Naive thymus-derived CD4-positive, alpha-beta T cell (primary cell): ENCODE data around the gene PRSS21. TPM values are rescaled to one million over a fixed set of nuclear protein-coding genes. Genes with fewer than 3 reads are reported as not detected.
A peak's percentile ranks its signal among the peaks of the same experiment; 100 is the strongest.

ENCODE experiments used
- ATAC-seq: fragments of 150-1000 bp; cut with Tn5 transposase; 2 replicates; pipeline ENCODE4 v1.10.0; 2021; ENCODE audit warnings: mild to moderate bottlenecking, moderate library complexity
- CTCF ChIA-PET: fragments of 350-600 bp; sonication (Branson Sonifier 250); formaldehyde crosslinking; loops from one replicate; lab custom pipeline; 2021; ENCODE audit warnings: antibody characterized with exemption; lab: Charles Lee
- POLR2A ChIA-PET: fragments of 350-600 bp; sonication (Branson Sonifier 250); formaldehyde crosslinking; loops from one replicate; lab custom pipeline; 2021; ENCODE audit warnings: antibody characterized with exemption, inconsistent platforms; lab: Charles Lee
- DNase-seq, 9 donors: peaks; one replicate each; pipeline versions ENCODE4 v3.0.0 to v3.0.0-alpha.2; 2020 to 2022; ENCODE audit warnings: mixed read lengths in 1 of 9
- H3K27ac ChIP-seq: one replicate; pipeline ENCODE4 v1.7.0; 2013; ENCODE audit warnings: mild to moderate bottlenecking, low read depth, low read length, moderate library complexity
- H3K27me3 ChIP-seq, 2 donors: one replicate each; pipeline ENCODE4 v1.7.0; 2013; ENCODE audit warnings: low read length in 2 of 2, mild to moderate bottlenecking in 2 of 2, moderate library complexity in 2 of 2; ENCODE audit not compliant: control insufficient read depth in 2 of 2, insufficient read depth in 2 of 2
- H3K36me3 ChIP-seq, 3 experiments: 1 replicate in 2 of 3; 2 replicates in 1 of 3; pipeline ENCODE4 v1.7.0; 2013; ENCODE audit warnings: low read length in 3 of 3, mild to moderate bottlenecking in 3 of 3, moderate library complexity in 1 of 3; ENCODE audit not compliant: insufficient read depth in 3 of 3, control insufficient read depth in 2 of 3
- H3K4me1 ChIP-seq, 2 donors: one replicate each; pipeline ENCODE4 v1.7.0; 2013; ENCODE audit warnings: low read length in 2 of 2, mild to moderate bottlenecking in 2 of 2, moderate library complexity in 1 of 2; ENCODE audit not compliant: control insufficient read depth in 2 of 2, insufficient read depth in 2 of 2
- H3K4me3 ChIP-seq: 2 replicates; pipeline ENCODE4 v1.7.0; 2013; ENCODE audit warnings: mild to moderate bottlenecking, low read length
- H3K9me3 ChIP-seq, 3 experiments: 1 replicate in 2 of 3; 2 replicates in 1 of 3; pipeline ENCODE4 v1.7.0; 2013; ENCODE audit warnings: low read length in 3 of 3; ENCODE audit not compliant: control insufficient read depth in 2 of 3
- H3K27ac Mint-ChIP-seq, 9 donors: one replicate each; pipeline ENCODE4 v1.8.0; 2020 to 2022; ENCODE audit warnings: mixed read lengths in 9 of 9, mild to moderate bottlenecking in 8 of 9, moderate library complexity in 5 of 9, inconsistent platforms in 2 of 9
- H3K27me3 Mint-ChIP-seq, 5 donors: one replicate each; pipeline ENCODE4 v1.8.0; 2021 to 2022; ENCODE audit warnings: mixed read lengths in 5 of 5, mild to moderate bottlenecking in 1 of 5
- H3K36me3 Mint-ChIP-seq, 5 donors: one replicate each; pipeline ENCODE4 v1.8.0; 2020 to 2022; ENCODE audit warnings: mixed read lengths in 5 of 5, mild to moderate bottlenecking in 3 of 5, inconsistent platforms in 1 of 5
- H3K4me1 Mint-ChIP-seq, 7 donors: one replicate each; pipeline ENCODE4 v1.8.0; 2020 to 2022; ENCODE audit warnings: mixed read lengths in 7 of 7, mild to moderate bottlenecking in 3 of 7, inconsistent platforms in 1 of 7
- H3K4me3 Mint-ChIP-seq, 10 donors: one replicate each; pipeline ENCODE4 v1.8.0; 2020 to 2022; ENCODE audit warnings: mild to moderate bottlenecking in 10 of 10, mixed read lengths in 10 of 10, moderate library complexity in 6 of 10, inconsistent platforms in 2 of 10
- H3K9me3 Mint-ChIP-seq, 11 donors: one replicate each; pipeline ENCODE4 v1.8.0; 2020 to 2022; ENCODE audit warnings: mixed read lengths in 11 of 11, mild to moderate bottlenecking in 4 of 11, inconsistent platforms in 1 of 11, moderate library complexity in 1 of 11
- intact Hi-C, 2 donors: fragments of 100-400 bp; cut with micrococcal nuclease; formaldehyde crosslinking; loops; one replicate each; pipeline ENCODE4 v1.15.1; 2023
- polyA plus RNA-seq, 2 donors: library from polyadenylated mRNA; unstranded; fragments of 300-500 nt; fragmentation: Illumina TruSeq; gene quantifications; one replicate each; pipeline ENCODE4 v1.2.3, GENCODE V29; 2021
- total RNA-seq, 6 experiments: library from RNA in 5 of 6; stranded (reverse) in 5 of 6; gene quantifications; 1 replicate in 5 of 6; 2 replicates in 1 of 6; pipeline ENCODE4 v1.2.3 and lab custom pipeline; 2021 to 2026

Gene PRSS21
- total and polyA plus RNA-seq, 7 experiments from 2014 or later: 1.1 to 11.2 (median 1.8) TPM; not detected in 1

DNA sequence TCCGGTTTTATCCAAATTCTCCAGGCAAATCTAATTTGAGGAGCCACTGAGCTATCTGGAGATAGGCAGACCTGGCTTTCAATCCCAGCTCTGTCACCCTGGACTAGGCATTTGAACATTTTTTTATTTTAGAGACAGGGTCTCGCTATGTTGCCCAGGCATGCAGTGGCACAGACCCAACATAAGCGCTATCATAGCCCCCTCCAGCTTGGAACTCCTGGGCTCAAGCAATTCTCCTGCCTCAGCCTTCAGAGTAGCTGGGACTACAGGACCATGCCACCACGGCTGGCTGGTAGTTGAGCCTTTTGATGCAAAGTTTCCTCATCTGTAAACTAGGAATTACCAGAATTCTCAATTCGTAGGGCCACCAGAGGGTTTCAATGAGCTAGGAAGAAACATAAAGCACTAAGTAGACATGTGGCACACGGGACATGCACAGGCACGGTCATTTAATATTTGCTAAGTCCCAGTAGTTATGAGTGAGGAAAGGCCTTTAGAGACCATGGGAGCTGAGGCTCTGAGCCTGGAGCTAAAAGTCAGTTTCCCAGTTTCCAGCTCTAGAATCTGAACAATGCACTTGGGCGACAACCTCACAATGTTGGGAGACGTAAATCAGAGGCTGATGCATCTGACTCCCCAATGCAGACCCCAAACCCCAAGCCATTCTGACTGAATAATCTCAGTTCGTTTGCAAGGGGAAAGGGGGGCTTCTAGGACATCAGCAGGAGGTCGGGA lies 41.1 kb upstream of the PRSS21 start:
- DNase-seq (peak in 1 of 9 donors; percentile 3), ATAC-seq (no peak)
- ChIA-PET CTCF (no interaction called here), POLR2A (interaction anchor here (0.8 to 3.9 kb wide), 6 partner anchors 8 to 255 kb away, joined by 3 to 50 read pairs (median 4); partner anchors contain the start of gene SRRM2)
- Histone ChIP-seq H3K27ac (peak overlapping the region; percentile 86), H3K4me1 (peaks cover 19 to 24% of the 10 kb centered on the region in 2 donors), H3K4me3 (peak overlapping the region; percentile 72), H3K9me3 (no peaks in the 10 kb centered on the region), H3K27me3 (no peaks in the 10 kb centered on the region), H3K36me3 (peaks cover 5 to 51% (median 6%) of the 10 kb centered on the region in 3 experiments)
- H3K27ac Mint-ChIP-seq: peak overlapping the region; percentile 92 to 99 (median 95)
- H3K36me3 Mint-ChIP-seq: peaks cover 4 to 16% (median 9%) of the 10 kb centered on the region in 5 donors
- H3K4me3 Mint-ChIP-seq: peak overlapping the region; percentile 91 to 97 (median 94)
- intact Hi-C loops: loop anchor here (2.0 to 10.0 kb wide), 6 partner anchors 91 to 619 kb away; partner anchors contain the start of genes FLYWCH2 (in 1 of the 2), RNPS1 (in 1 of the 2), TRAF7 (in 1 of the 2) and ZNF213 (in 1 of the 2)
- peaks cover 0 to 2% (median 0%) of the 10 kb centered on the region in 11 donors for H3K9me3 Mint-ChIP-seq
- H3K4me1 Mint-ChIP-seq: peaks cover 20 to 57% (median 38%) of the 10 kb centered on the region in 7 donors
- no peaks in the 10 kb centered on the region for H3K27me3 Mint-ChIP-seq

DNA sequence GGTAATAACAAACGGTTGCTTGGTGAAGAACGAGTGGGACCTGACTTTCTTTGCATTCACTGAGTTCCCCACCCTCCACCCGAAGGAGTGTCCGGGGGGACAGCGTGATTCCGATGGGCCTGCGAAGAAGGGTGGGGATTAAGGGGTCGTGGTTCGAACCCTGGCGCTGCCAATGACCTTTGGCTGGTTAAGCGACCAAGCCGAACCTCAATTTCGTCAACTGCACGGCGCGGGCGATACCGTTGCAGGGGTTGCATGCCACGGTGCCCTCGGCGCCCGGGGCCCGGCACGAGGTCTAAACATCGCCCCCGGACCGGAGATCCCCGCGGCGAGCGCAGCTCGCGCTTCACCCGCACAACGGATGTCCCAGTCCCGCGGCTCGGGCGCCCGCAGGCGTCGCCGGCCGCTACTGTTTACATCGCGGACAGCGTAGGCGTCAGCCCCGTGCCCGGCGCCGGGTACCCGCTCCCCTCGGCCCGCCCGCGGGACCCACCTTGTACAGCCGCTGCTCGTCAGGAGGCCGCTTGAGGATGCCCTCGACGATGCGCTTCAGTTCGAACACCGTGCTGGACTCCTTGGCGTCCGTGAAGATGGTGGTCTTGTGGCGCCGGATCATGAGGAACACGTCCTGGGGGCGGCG lies 40.4 kb upstream of the PRSS21 start:
- H3K27ac Mint-ChIP-seq: peak overlapping the region; percentile 92 to 99 (median 96)
- DNase-seq (peak in 2 of 9 donors; percentile 6 to 61), ATAC-seq (peak; percentile 33)
- ChIA-PET POLR2A (interaction anchor here (0.6 to 3.9 kb wide), 14 partner anchors 9 to 1099 kb away, joined by 3 to 66 read pairs (median 4); partner anchors contain the start of genes FLYWCH2, JPT2 and SRRM2), CTCF (no interaction called here)
- Histone ChIP-seq H3K27me3 (no peaks in the 10 kb centered on the region), H3K36me3 (peaks cover 0 to 44% (median under 1%) of the 10 kb centered on the region in 3 experiments), H3K4me3 (peak overlapping the region; percentile 72), H3K27ac (peak overlapping the region; percentile 86), H3K9me3 (no peaks in the 10 kb centered on the region), H3K4me1 (peaks cover 19 to 24% of the 10 kb centered on the region in 2 donors)
- intact Hi-C loops: loop anchor here (1.0 to 10.0 kb wide), 12 partner anchors 24 to 619 kb away; partner anchors contain the start of genes SRRM2 (in 2 of the 2), FLYWCH2 (in 1 of the 2), KCTD5 (in 1 of the 2) and RNPS1 (in 1 of the 2)
- H3K36me3 Mint-ChIP-seq: peaks cover 4 to 11% (median 9%) of the 10 kb centered on the region in 5 donors
- peak overlapping the region; percentile 91 to 97 (median 94) for H3K4me3 Mint-ChIP-seq
- peaks cover 0 to 2% (median 0%) of the 10 kb centered on the region in 11 donors for H3K9me3 Mint-ChIP-seq
- no peaks in the 10 kb centered on the region for H3K27me3 Mint-ChIP-seq
- peaks cover 20 to 57% (median 38%) of the 10 kb centered on the region in 7 donors for H3K4me1 Mint-ChIP-seq

DNA sequence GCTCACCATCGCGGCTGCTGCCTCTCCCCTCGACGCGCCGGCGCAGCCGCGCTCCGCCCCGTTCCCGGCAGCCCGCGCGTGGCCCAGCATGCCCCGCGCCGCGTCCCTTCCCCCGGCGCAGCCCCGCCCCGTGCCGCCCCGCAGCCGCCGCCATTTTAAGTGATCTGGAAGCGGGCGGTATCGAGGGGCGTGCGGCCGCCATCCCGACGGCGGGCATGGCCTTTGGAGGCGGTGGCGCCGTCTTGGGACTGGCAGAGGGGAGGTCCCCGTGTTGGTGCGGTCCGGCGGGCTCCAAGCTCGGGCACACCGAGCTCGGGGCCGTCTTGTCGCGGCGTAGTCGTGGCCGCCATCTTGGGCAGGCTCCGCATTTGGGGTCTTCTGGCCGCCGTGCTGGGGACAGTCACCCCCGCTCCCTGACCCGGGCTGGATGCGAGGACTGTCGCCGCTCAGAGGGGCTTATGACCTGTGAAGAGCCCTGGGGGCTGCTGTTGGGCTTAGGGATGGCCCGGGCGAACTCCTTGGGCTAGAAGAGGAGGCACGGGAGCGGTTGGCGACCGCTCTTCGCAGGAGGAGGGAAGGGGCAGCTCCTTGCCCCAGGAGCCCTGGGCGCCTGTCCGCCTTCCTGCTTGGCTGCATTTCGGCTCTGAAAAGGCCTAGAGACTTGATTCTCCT lies 39.7 kb upstream of the PRSS21 start, which contains the start of gene ELOB:
ELOB (minus strand) TSS at position 50 of the 672 bp plus-strand sequence; CDS start at position 9, 41 bp downstream.
- H3K4me3 Mint-ChIP-seq: peak within 1 kb of the TSS; percentile 93 to 97 (median 96)
- H3K9me3 Mint-ChIP-seq: no peaks in the 10 kb centered on the region
- Histone ChIP-seq H3K36me3 (peaks cover 0 to 38% (median 0%) of the 10 kb centered on the region in 3 experiments), H3K27ac (peak within 1 kb of the TSS; percentile 99), H3K9me3 (no peaks in the 10 kb centered on the region), H3K4me1 (peaks cover 19 to 24% of the 10 kb centered on the region in 2 donors), H3K27me3 (no peaks in the 10 kb centered on the region), H3K4me3 (peak within 1 kb of the TSS; percentile 93)
- intact Hi-C loops: loop anchor here (1.0 to 10.0 kb wide), 12 partner anchors 25 to 620 kb away; partner anchors contain the start of genes SRRM2 (in 2 of the 2), FLYWCH2 (in 1 of the 2), KCTD5 (in 1 of the 2) and RNPS1 (in 1 of the 2)
- POLR2A ChIA-PET: interaction anchor here (0.6 to 3.2 kb wide), 15 partner anchors 10 to 1100 kb away, joined by 3 to 66 read pairs (median 6); partner anchors contain the start of genes ATP6V0C, FLYWCH2, JPT2 and SRRM2
- peak within 1 kb of the TSS; percentile 96 to 99 (median 98) for H3K27ac Mint-ChIP-seq
- H3K27me3 Mint-ChIP-seq: no peaks in the 10 kb centered on the region
- H3K4me1 Mint-ChIP-seq: peaks cover 20 to 55% (median 38%) of the 10 kb centered on the region in 7 donors
- peak; percentile 95 for ATAC-seq
- peaks cover 4 to 7% (median 6%) of the 10 kb centered on the region in 5 donors for H3K36me3 Mint-ChIP-seq
- peak; percentile 81 to 95 (median 90) for DNase-seq
- CTCF ChIA-PET: interaction anchor here (0.6 kb wide), 1 partner anchor 140 kb away, joined by 4 read pairs; no protein-coding TSS in a partner anchor

DNA sequence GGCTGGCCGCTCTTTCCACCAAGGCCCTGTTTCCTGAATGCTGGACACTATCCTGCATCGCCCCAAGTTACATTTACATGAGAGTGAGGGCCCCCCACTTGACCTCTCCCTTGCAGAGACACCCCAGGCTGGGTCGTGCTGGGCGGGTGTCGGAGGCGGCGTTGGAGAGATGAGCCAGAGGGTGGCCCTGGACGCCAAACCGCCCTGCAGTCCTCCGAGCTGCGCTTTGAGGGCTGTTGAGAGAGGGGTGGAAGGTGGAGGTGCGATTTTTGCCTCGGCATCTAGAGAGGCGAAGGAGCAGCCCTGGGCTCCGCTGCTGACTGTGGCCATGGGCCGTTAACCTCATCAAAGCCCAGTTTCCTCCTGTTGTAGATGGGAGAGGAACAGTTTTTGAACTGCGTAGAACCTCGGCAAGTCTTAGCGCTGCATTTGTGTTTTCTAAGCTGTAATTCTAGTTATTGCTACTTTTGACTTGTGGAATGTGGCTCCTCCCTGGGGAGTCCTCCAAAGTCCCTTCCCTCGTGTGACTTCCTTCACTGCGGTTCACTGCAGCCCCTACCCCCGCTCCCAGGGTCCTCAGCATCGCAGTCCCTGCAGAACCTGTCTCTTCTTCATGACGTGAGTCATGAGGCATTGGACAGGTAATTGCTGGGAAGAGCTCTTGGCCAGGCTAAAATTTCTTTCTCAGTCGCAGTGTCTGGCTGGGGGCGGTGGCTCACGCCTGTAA lies 39.0 kb upstream of the PRSS21 start:
- Mint-ChIP-seq H3K9me3 (no peaks in the 10 kb centered on the region), H3K27me3 (no peaks in the 10 kb centered on the region), H3K4me1 (peaks cover 14 to 48% (median 34%) of the 10 kb centered on the region in 7 donors), H3K27ac (peak overlapping the region; percentile 96 to 99 (median 98)), H3K4me3 (peak overlapping the region; percentile 91 to 97 (median 95)), H3K36me3 (peaks cover 0 to 2% (median 1%) of the 10 kb centered on the region in 5 donors)
- DNase-seq (peak in 5 of 9 donors; percentile 34 to 56 (median 46)), ATAC-seq (peak; percentile 44)
- Histone ChIP-seq H3K4me1 (peaks cover 19 to 24% of the 10 kb centered on the region in 2 donors), H3K27ac (peak overlapping the region; percentile 99), H3K4me3 (peak overlapping the region; percentile 93), H3K9me3 (no peaks in the 10 kb centered on the region), H3K27me3 (no peaks in the 10 kb centered on the region), H3K36me3 (peaks cover 0 to 32% (median 0%) of the 10 kb centered on the region in 3 experiments)
- ChIA-PET CTCF (interaction anchor here (0.6 kb wide), 2 partner anchors 21 to 139 kb away, joined by 3 to 4 read pairs; no protein-coding TSS in a partner anchor), POLR2A (interaction anchor here (0.6 to 3.2 kb wide), 19 partner anchors 10 to 813 kb away, joined by 3 to 66 read pairs (median 3); partner anchors contain the start of genes ATP6V0C, FLYWCH2, KCTD5 and PRSS33)
- intact Hi-C loops: loop anchor here (1.0 to 10.0 kb wide), 12 partner anchors 26 to 621 kb away; partner anchors contain the start of genes SRRM2 (in 2 of the 2), FLYWCH2 (in 1 of the 2), KCTD5 (in 1 of the 2) and RNPS1 (in 1 of the 2)

DNA sequence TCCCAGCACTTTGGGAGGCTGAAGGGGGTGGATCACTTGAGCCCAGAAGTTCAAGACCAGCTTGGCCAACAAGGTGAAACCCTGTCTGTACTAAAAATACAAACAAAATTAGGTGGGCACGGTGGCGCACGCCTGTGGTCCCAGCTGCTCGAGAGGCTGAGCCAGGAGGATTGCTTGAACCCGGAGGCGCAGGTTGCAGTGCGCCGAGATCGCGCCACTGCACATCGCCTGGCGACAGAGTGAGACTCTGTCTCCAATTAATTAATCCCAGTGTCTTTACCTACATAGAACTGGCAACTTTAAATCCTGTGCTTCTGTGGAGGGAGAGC lies 38.4 kb upstream of the PRSS21 start:
- peak overlapping the region; percentile 99 for H3K27ac ChIP-seq

More for the DNA sequence above, 38.4 kb upstream of the PRSS21 start:
- Mint-ChIP-seq H3K27ac (peak overlapping the region; percentile 96 to 99 (median 98)), H3K27me3 (no peaks in the 10 kb centered on the region), H3K4me1 (peaks cover 14 to 43% (median 34%) of the 10 kb centered on the region in 7 donors), H3K4me3 (peak overlapping the region; percentile 91 to 97 (median 95)), H3K9me3 (no peaks in the 10 kb centered on the region), H3K36me3 (peaks cover 0 to 2% (median 0%) of the 10 kb centered on the region in 5 donors)
- H3K4me1 ChIP-seq: peaks cover 19 to 24% of the 10 kb centered on the region in 2 donors
- H3K4me3 ChIP-seq: peak overlapping the region; percentile 93
- H3K27me3 ChIP-seq: no peaks in the 10 kb centered on the region
- CTCF ChIA-PET: no interaction called here
- no peaks in the 10 kb centered on the region for H3K9me3 ChIP-seq
- peaks cover 0 to 27% (median 0%) of the 10 kb centered on the region in 3 experiments for H3K36me3 ChIP-seq
- intact Hi-C loops: loop anchor here (5.0 to 10.0 kb wide), 5 partner anchors 89 to 621 kb away; partner anchors contain the start of genes FLYWCH2 (in 1 of the 2), RNPS1 (in 1 of the 2), TRAF7 (in 1 of the 2) and ZNF213 (in 1 of the 2)
- DNase-seq: no peak
- POLR2A ChIA-PET: interaction anchor here (0.6 to 3.2 kb wide), 16 partner anchors 9 to 814 kb away, joined by 3 to 66 read pairs (median 3); partner anchors contain the start of genes ATP6V0C, FLYWCH2, KCTD5 and PRSS33
- ATAC-seq: no peak
